CD14-positive monocyte (primary cell): Measurements from ENCODE around the gene UHMK1. TPM values are rescaled to one million over a fixed set of nuclear protein-coding genes. Genes with fewer than 3 reads are reported as not detected.

Experiments used
- DNase-seq, 3 donors: peaks; one replicate each; pipeline ENCODE4 v3.0.0-alpha.2; 2011 to 2022
- H2AFZ ChIP-seq: 2 replicates; pipeline ENCODE4 v1.6.0; 2012; ENCODE audit warnings: mild to moderate bottlenecking, low read depth, low read length, inconsistent platforms; ENCODE audit not compliant: insufficient read depth, poor library complexity, severe bottlenecking
- H3K27ac ChIP-seq, 2 donors: 1 replicate in 1 of 2; 2 replicates in 1 of 2; pipeline ENCODE4 v1.5.1; 2012 to 2013; ENCODE audit warnings: low read length in 2 of 2, control low read depth in 1 of 2, inconsistent platforms in 1 of 2, low read depth in 1 of 2, mild to moderate bottlenecking in 1 of 2
- H3K27me3 ChIP-seq, 2 donors: one replicate each; pipeline versions ENCODE4 v1.6.0 to v1.6.1; 2011 to 2013; ENCODE audit warnings: low read length in 2 of 2; ENCODE audit not compliant: control insufficient read depth in 2 of 2, insufficient read depth in 2 of 2
- H3K36me3 ChIP-seq, 2 donors: replicated peaks in 1 of 2; 1 replicate in 1 of 2; 2 replicates in 1 of 2; pipeline versions ENCODE4 v1.5.1 to v1.6.1; 2012 to 2013; ENCODE audit warnings: low read length in 2 of 2, control low read depth in 1 of 2, inconsistent platforms in 1 of 2, mild to moderate bottlenecking in 1 of 2; ENCODE audit not compliant: insufficient read depth in 2 of 2, control insufficient read depth in 1 of 2
- H3K4me1 ChIP-seq, 2 donors: 1 replicate in 1 of 2; 2 replicates in 1 of 2; pipeline versions ENCODE4 v1.5.1 to v1.6.1; 2012 to 2013; ENCODE audit warnings: low read length in 2 of 2, control low read depth in 1 of 2, inconsistent platforms in 1 of 2, mild to moderate bottlenecking in 1 of 2, moderate library complexity in 1 of 2; ENCODE audit not compliant: insufficient read depth in 2 of 2, control insufficient read depth in 1 of 2
- H3K4me2 ChIP-seq: replicated peaks from 2 replicates; pipeline ENCODE3; 2012; ENCODE audit warnings: low read length, moderate library complexity, mild to moderate bottlenecking; ENCODE audit not compliant: poor library complexity, severe bottlenecking; ENCODE audit errors: extremely low read depth
- H3K4me3 ChIP-seq, 3 experiments: fragments of 200-600 bp in 1 of 3; sonication (generic) in 1 of 3; replicated peaks in 1 of 3; 1 replicate in 2 of 3; 2 replicates in 1 of 3; pipeline ENCODE4 v1.5.1; 2011 to 2013; ENCODE audit warnings: low read length in 3 of 3, mild to moderate bottlenecking in 3 of 3, control low read depth in 2 of 3, low read depth in 2 of 3, inconsistent platforms in 1 of 3, moderate library complexity in 1 of 3
- H3K79me2 ChIP-seq: 2 replicates; pipeline ENCODE4 v1.6.0; 2012; ENCODE audit warnings: mild to moderate bottlenecking, control low read depth, inconsistent platforms, low read length, moderate library complexity; ENCODE audit not compliant: insufficient read depth
- H3K9ac ChIP-seq: 2 replicates; pipeline ENCODE4 v1.6.0; 2017; ENCODE audit warnings: low read length, mild to moderate bottlenecking; ENCODE audit not compliant: insufficient read depth, poor library complexity, severe bottlenecking
- H3K9me3 ChIP-seq, 2 donors: replicated peaks in 1 of 2; 1 replicate in 1 of 2; 2 replicates in 1 of 2; pipeline versions ENCODE4 v1.5.1 to v1.6.1; 2012 to 2013; ENCODE audit warnings: low read length in 2 of 2, control low read depth in 1 of 2; ENCODE audit not compliant: control insufficient read depth in 1 of 2, insufficient read depth in 1 of 2
- H4K20me1 ChIP-seq: 2 replicates; pipeline ENCODE4 v1.6.0; 2012; ENCODE audit warnings: mild to moderate bottlenecking, low read length, control low read depth, moderate library complexity; ENCODE audit not compliant: insufficient read depth
- H3K27ac Mint-ChIP-seq, 7 donors: one replicate each; pipeline ENCODE4 v1.8.0; 2020; ENCODE audit warnings: mild to moderate bottlenecking in 7 of 7, mixed read lengths in 7 of 7, moderate library complexity in 6 of 7, inconsistent platforms in 2 of 7
- H3K27me3 Mint-ChIP-seq, 3 donors: one replicate each; pipeline ENCODE4 v1.8.0; 2021 to 2022; ENCODE audit warnings: low read depth in 3 of 3, mild to moderate bottlenecking in 3 of 3, mixed read lengths in 3 of 3, moderate library complexity in 3 of 3, inconsistent platforms in 1 of 3
- H3K36me3 Mint-ChIP-seq, 2 donors: one replicate each; pipeline ENCODE4 v1.8.0; 2020; ENCODE audit warnings: mixed read lengths in 2 of 2, inconsistent platforms in 1 of 2, mild to moderate bottlenecking in 1 of 2
- H3K4me1 Mint-ChIP-seq: one replicate; pipeline ENCODE4 v1.8.0; 2020; ENCODE audit warnings: mild to moderate bottlenecking, mixed read lengths
- H3K4me3 Mint-ChIP-seq, 2 donors: one replicate each; pipeline ENCODE4 v1.8.0; 2020; ENCODE audit warnings: mild to moderate bottlenecking in 2 of 2, mixed read lengths in 2 of 2, moderate library complexity in 1 of 2
- H3K9me3 Mint-ChIP-seq, 7 donors: one replicate each; pipeline ENCODE4 v1.8.0; 2020 to 2022; ENCODE audit warnings: mixed read lengths in 7 of 7, mild to moderate bottlenecking in 6 of 7, moderate library complexity in 6 of 7, inconsistent platforms in 2 of 7
- CTCF ChIP-seq: fragments of 200-600 bp; IDR thresholded peaks from one replicate; pipeline ENCODE4 v1.8.0; 2022; ENCODE audit warnings: antibody characterized with exemption, mild to moderate bottlenecking
- WGBS: methylation state at CpG from one replicate; pipeline ENCODE4 v1.1.5; 2013; ENCODE audit warnings: missing lambda C conversion rate; ENCODE audit not compliant: insufficient coverage; 5-methylcytosine and 5-hydroxymethylcytosine counted together
- intact Hi-C, 2 donors: fragments of 100-400 bp; cut with micrococcal nuclease; formaldehyde crosslinking; loops; one replicate each; pipeline versions ENCODE4 v1.15.0 to v1.15.1; 2023
- polyA plus RNA-seq, 3 donors: library from polyadenylated mRNA; depleted of rRNA in 1 of 3; unstranded in 2 of 3; stranded (reverse) in 1 of 3; fragments of 300-500 nt in 2 of 3; fragments of >200 nt in 1 of 3; fragmentation: Illumina TruSeq in 2 of 3; gene quantifications; 1 replicate in 2 of 3; 2 replicates in 1 of 3; pipeline ENCODE4 v1.2.3, GENCODE V29; 2012 to 2021

The UHMK1 gene
- polyA plus RNA-seq, 3 donors = 14.9 to 38.2 (median 27.7) TPM

GRCh38 chr1:162500805-162501204 is 3.2 kb downstream of the UHMK1 start:
- no peak overlapping the region for H3K4me3 Mint-ChIP-seq
- intact Hi-C loops = no loop called here

GRCh38 chr1:162502077-162502476 is 4.5 kb downstream of the UHMK1 start:
- Mint-ChIP-seq H3K4me1 (peaks cover 18% of the 10 kb centered on the region), H3K27me3 (no peaks in the 10 kb centered on the region), H3K9me3 (peaks cover 0 to 2% (median 0%) of the 10 kb centered on the region in 7 donors), H3K4me3 (no peak overlapping the region), H3K36me3 (peaks cover 47 to 48% of the 10 kb centered on the region in 2 donors), H3K27ac (no peak overlapping the region)
- Histone ChIP-seq H3K27me3 (no peaks in the 10 kb centered on the region), H3K4me3 (no peak overlapping the region), H3K27ac (no peak overlapping the region), H3K4me2 (no peak overlapping the region), H3K4me1 (peaks cover 14 to 18% of the 10 kb centered on the region in 2 donors), H2AFZ (no peak overlapping the region), H4K20me1 (peaks cover 54% of the 10 kb centered on the region), H3K9ac (no peak overlapping the region), H3K9me3 (no peaks in the 10 kb centered on the region), H3K36me3 (peaks cover 68 to 74% of the 10 kb centered on the region in 2 donors), H3K79me2 (peaks cover 62% of the 10 kb centered on the region)
- intact Hi-C loops = no loop called here
- no peak for DNase-seq
- TF ChIP-seq CTCF = no peak

More at GRCh38 chr1:162500805-162501204, 3.2 kb downstream of the UHMK1 start:
- peaks cover 0 to 2% (median 0%) of the 10 kb centered on the region in 3 donors for H3K27me3 Mint-ChIP-seq
- Histone ChIP-seq H3K27ac (no peak overlapping the region), H2AFZ (no peak overlapping the region), H3K9me3 (no peaks in the 10 kb centered on the region), H3K79me2 (peaks cover 64% of the 10 kb centered on the region), H4K20me1 (peaks cover 52% of the 10 kb centered on the region), H3K27me3 (no peaks in the 10 kb centered on the region), H3K9ac (no peak overlapping the region), H3K4me3 (no peak overlapping the region), H3K4me1 (peaks cover 16 to 21% of the 10 kb centered on the region in 2 donors), H3K4me2 (no peak overlapping the region), H3K36me3 (peaks cover 58 to 62% of the 10 kb centered on the region in 2 donors)
- DNase-seq = no peak
- H3K27ac Mint-ChIP-seq = peak overlapping the region in 1 of 7 donors; percentile 3
- 100% methylated on average over 1 of the region's 2 CpGs for WGBS
- H3K9me3 Mint-ChIP-seq = peaks cover 0 to 2% (median 0%) of the 10 kb centered on the region in 7 donors
- peaks cover 35% of the 10 kb centered on the region in 2 donors for H3K36me3 Mint-ChIP-seq
- H3K4me1 Mint-ChIP-seq = peaks cover 22% of the 10 kb centered on the region
- TF ChIP-seq CTCF = no peak
